Measurements from ENCODE around the gene PKM.

DNA sequence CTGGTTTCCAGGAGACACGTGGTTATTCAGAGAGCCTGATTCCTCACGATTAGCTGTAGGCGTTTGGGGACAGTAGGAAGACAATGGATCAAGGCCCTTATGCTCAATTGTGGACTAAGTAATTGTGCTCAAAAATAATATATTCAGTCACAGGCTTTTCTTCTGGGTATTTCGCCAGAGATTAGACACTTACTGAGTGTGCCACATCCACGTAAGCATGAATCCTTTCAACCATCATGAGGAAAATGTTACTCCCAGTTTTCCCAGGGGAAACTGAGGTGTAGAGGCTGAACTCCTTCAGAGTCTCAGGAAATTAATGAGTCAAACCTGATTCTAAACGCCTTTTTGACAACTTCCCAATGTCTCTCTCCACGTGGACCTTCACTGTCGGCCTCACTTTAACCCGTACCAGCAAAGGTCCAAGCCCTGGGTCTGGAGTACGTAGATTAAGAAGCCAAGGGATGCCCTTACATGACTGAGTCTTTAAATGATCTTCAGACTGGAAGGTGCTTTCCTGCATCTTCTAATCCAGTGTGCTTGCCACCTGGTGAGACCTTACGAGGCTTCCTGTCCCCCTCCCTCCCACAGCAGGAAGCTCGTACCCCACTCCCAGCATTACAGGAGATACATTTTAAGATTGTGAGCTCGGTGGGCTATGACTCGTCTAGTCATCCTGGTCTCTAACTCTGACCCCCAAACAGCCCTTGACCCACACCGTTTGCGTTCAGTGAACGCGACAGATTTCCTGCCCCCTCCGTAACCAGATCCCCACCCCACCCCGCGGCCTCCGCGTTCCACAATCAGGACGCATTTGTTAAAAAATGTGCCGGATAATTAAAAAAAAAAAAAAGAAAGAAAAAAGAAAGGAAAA lies 1.7 kb downstream of the PKM start:
- TF ChIP-seq, protein P1, sequence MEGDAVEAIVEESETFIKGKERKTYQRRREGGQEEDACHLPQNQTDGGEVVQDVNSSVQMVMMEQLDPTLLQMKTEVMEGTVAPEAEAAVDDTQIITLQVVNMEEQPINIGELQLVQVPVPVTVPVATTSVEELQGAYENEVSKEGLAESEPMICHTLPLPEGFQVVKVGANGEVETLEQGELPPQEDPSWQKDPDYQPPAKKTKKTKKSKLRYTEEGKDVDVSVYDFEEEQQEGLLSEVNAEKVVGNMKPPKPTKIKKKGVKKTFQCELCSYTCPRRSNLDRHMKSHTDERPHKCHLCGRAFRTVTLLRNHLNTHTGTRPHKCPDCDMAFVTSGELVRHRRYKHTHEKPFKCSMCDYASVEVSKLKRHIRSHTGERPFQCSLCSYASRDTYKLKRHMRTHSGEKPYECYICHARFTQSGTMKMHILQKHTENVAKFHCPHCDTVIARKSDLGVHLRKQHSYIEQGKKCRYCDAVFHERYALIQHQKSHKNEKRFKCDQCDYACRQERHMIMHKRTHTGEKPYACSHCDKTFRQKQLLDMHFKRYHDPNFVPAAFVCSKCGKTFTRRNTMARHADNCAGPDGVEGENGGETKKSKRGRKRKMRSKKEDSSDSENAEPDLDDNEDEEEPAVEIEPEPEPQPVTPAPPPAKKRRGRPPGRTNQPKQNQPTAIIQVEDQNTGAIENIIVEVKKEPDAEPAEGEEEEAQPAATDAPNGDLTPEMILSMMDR (conservative IDR thresholded peaks at IDR 0.05) = no peak
- TF ChIP-seq EZH2 (IDR thresholded peaks at IDR 0.05; ENCODE audit: low read depth) = no peak
